SK-N-SH (cell line): Measurements from ENCODE around the gene CACNA2D1. TPM values are rescaled to one million over a fixed set of nuclear protein-coding genes. Genes with fewer than 3 reads are reported as not detected.

Experiments
- CTCF ChIA-PET: fragments of 300-600, 350-600 bp; formaldehyde crosslinking; extraction: SDS; loops from one replicate; lab custom pipeline; 2021; lab: Yijun Ruan, JAX
- POLR2A ChIA-PET: fragments of 350-600 bp; sonication (Branson Sonifier 250); formaldehyde crosslinking; extraction: SDS; loops from one replicate; lab custom pipeline; 2020; ENCODE audit warnings: antibody characterized with exemption, inconsistent platforms; lab: Yijun Ruan, JAX
- DNase-seq: peaks from one replicate; pipeline ENCODE4 v3.0.0; 2012
- H2AFZ ChIP-seq: fragments of 200-600 bp; sonication (generic); 2 replicates; pipeline ENCODE4 v1.8.1; 2016; ENCODE audit warnings: antibody characterized with exemption, mild to moderate bottlenecking, low read depth
- H3F3A ChIP-seq: fragments of 200-600 bp; sonication (generic); replicated peaks from 2 replicates; pipeline ENCODE3; 2016; ENCODE audit warnings: antibody characterized with exemption, mild to moderate bottlenecking; ENCODE audit not compliant: insufficient read depth
- H3K27ac ChIP-seq, 2 experiments: fragments of 200-500 bp in 1 of 2; fragments of 200-600 bp in 1 of 2; sonication (Bioruptor generic) in 1 of 2; sonication (generic), shearing (Covaris generic) in 1 of 2; 2 replicates each; pipeline versions ENCODE4 v1.5.1 to v1.6.1; 2014 to 2016; ENCODE audit warnings: low read depth in 2 of 2, inconsistent platforms in 1 of 2, low read length in 1 of 2, mild to moderate bottlenecking in 1 of 2, mixed read lengths in 1 of 2
- H3K27me3 ChIP-seq: fragments of 200-600 bp; sonication (generic), shearing (Covaris generic); 2 replicates; pipeline ENCODE4 v1.6.1; 2016; ENCODE audit warnings: mixed run types; ENCODE audit not compliant: insufficient read depth
- H3K36me3 ChIP-seq, 2 experiments: fragments of 200-500 bp in 1 of 2; fragments of 200-600 bp in 1 of 2; sonication (Bioruptor generic) in 1 of 2; sonication (generic) in 1 of 2; replicated peaks in 1 of 2; 2 replicates each; pipeline versions ENCODE3 to v1.5.1; 2014 to 2016; ENCODE audit warnings: low read length in 1 of 2, mild to moderate bottlenecking in 1 of 2; ENCODE audit not compliant: insufficient read depth in 2 of 2, control insufficient read depth in 1 of 2
- H3K4me1 ChIP-seq, 2 experiments: fragments of 200-500 bp in 1 of 2; fragments of 200-600 bp in 1 of 2; sonication (Bioruptor generic) in 1 of 2; sonication (generic), shearing (Covaris generic) in 1 of 2; 2 replicates each; pipeline versions ENCODE4 v1.5.1 to v1.6.1; 2014 to 2016; ENCODE audit warnings: low read depth in 1 of 2, low read length in 1 of 2, mixed run types in 1 of 2; ENCODE audit not compliant: insufficient read depth in 2 of 2, control insufficient read depth in 1 of 2
- H3K4me2 ChIP-seq: fragments of 200-600 bp; sonication (generic), shearing (Covaris generic); 2 replicates; pipeline ENCODE4 v1.6.1; 2017; ENCODE audit warnings: mixed run types
- H3K4me3 ChIP-seq, 2 experiments: fragments of 200-500 bp in 1 of 2; fragments of 200-600 bp in 1 of 2; sonication (Bioruptor generic) in 1 of 2; sonication (generic), shearing (Covaris generic) in 1 of 2; 2 replicates each; pipeline versions ENCODE4 v1.5.1 to v1.8.1; 2014 to 2016; ENCODE audit warnings: low read depth in 2 of 2, inconsistent platforms in 1 of 2, low read length in 1 of 2, mild to moderate bottlenecking in 1 of 2, mixed read lengths in 1 of 2, moderate library complexity in 1 of 2
- H3K79me2 ChIP-seq: fragments of 200-600 bp; sonication (generic); 2 replicates; pipeline ENCODE4 v1.8.1; 2017; ENCODE audit warnings: mild to moderate bottlenecking; ENCODE audit not compliant: insufficient read depth
- H3K9ac ChIP-seq: fragments of 200-600 bp; sonication (generic); 2 replicates; pipeline ENCODE4 v1.6.1; 2017; ENCODE audit warnings: mixed run types
- H3K9me2 ChIP-seq: fragments of 200-600 bp; sonication (generic); 2 replicates; pipeline ENCODE4 v1.6.1; 2017; ENCODE audit warnings: mixed run types
- H3K9me3 ChIP-seq: fragments of 200-600 bp; sonication (generic); 2 replicates; pipeline ENCODE4 v1.6.1; 2017; ENCODE audit warnings: mixed run types, mild to moderate bottlenecking, moderate library complexity
- H4K20me1 ChIP-seq: fragments of 200-600 bp; sonication (generic); 2 replicates; pipeline ENCODE4 v1.6.1; 2017; ENCODE audit warnings: mild to moderate bottlenecking, mixed run types; ENCODE audit not compliant: insufficient read depth
- CHD2 ChIP-seq: fragments of 150-350 bp; IDR thresholded peaks from 2 replicates; pipeline ENCODE4 v1.6.1; 2018; ENCODE audit warnings: low read length; ENCODE audit not compliant: partially characterized antibody
- ELF1 ChIP-seq: IDR thresholded peaks from 2 replicates; pipeline ENCODE4 v1.4.0; 2012
- EP300 ChIP-seq, 2 experiments: IDR thresholded peaks; 2 replicates each; pipeline versions ENCODE4 v1.4.0 to v1.6.1; 2012; ENCODE audit warnings: borderline replicate concordance in 1 of 2, low read depth in 1 of 2, low read length in 1 of 2
- FOSL2 ChIP-seq: IDR thresholded peaks from 2 replicates; pipeline ENCODE4 v1.4.0; 2012; ENCODE audit warnings: low read depth, mild to moderate bottlenecking, moderate library complexity, borderline replicate concordance
- FOXJ3 ChIP-seq: sonication (generic); formaldehyde crosslinking; IDR thresholded peaks from 2 replicates; pipeline ENCODE4 v1.5.1; 2020; ENCODE audit warnings: mild to moderate bottlenecking, missing genetic modification reagents
- FOXM1 ChIP-seq: IDR thresholded peaks from 2 replicates; pipeline ENCODE4 v1.4.0; 2012; ENCODE audit warnings: low read depth, mild to moderate bottlenecking
- IRF3 ChIP-seq: fragments of 150-350 bp; IDR thresholded peaks from 2 replicates; pipeline ENCODE4 v1.6.1; 2016; ENCODE audit warnings: mild to moderate bottlenecking, low read depth, low read length
- MAX ChIP-seq: IDR thresholded peaks from 2 replicates; pipeline ENCODE4 v1.4.0; 2012; ENCODE audit warnings: low read depth
- MXI1 ChIP-seq: IDR thresholded peaks from 2 replicates; pipeline ENCODE4 v1.6.1; 2012; ENCODE audit warnings: mild to moderate bottlenecking, low read depth, low read length, improper control_type of control experiment
- PBX3 ChIP-seq: IDR thresholded peaks from 2 replicates; pipeline ENCODE4; 2012
- POLR2AphosphoS5 ChIP-seq: IDR thresholded peaks from 2 replicates; pipeline ENCODE4 v1.6.1; 2012; ENCODE audit warnings: low read depth, low read length
- RAD21 ChIP-seq: IDR thresholded peaks from 2 replicates; pipeline ENCODE4 v1.6.1; 2012; ENCODE audit warnings: mild to moderate bottlenecking, low read length
- RCOR1 ChIP-seq: fragments of 150-350 bp; IDR thresholded peaks from 2 replicates; pipeline ENCODE4 v1.6.1; 2017; ENCODE audit warnings: antibody characterized with exemption, low read length
- TAF1 ChIP-seq: IDR thresholded peaks from 2 replicates; pipeline ENCODE4 v1.6.1; 2012; ENCODE audit warnings: low read depth, mild to moderate bottlenecking, low read length, moderate library complexity, borderline replicate concordance
- TCF12 ChIP-seq: IDR thresholded peaks from 2 replicates; pipeline ENCODE4 v1.4.0; 2012
- TEAD4 ChIP-seq: IDR thresholded peaks from 2 replicates; pipeline ENCODE4 v1.4.0; 2012; ENCODE audit warnings: mild to moderate bottlenecking, borderline replicate concordance; ENCODE audit not compliant: insufficient read depth
- USF2 ChIP-seq: fragments of 150-350 bp; IDR thresholded peaks from 2 replicates; pipeline ENCODE4 v1.6.1; 2017; ENCODE audit warnings: antibody characterized with exemption, low read length, low read depth, borderline replicate concordance
- whole genome bisulfite sequencing: methylation state at CpG from one replicate; pipeline ENCODE4 v1.1.6; 2017; ENCODE audit warnings: low lambda C conversion rate; 5-methylcytosine and 5-hydroxymethylcytosine counted together
- polyA plus RNA-seq, 3 experiments: library from polyadenylated mRNA; depleted of rRNA; stranded (reverse); fragments of >200 nt; gene quantifications; 2 replicates each; pipeline ENCODE4 v1.2.3, GENCODE V29; 2012
- TF ChIP-seq, protein P1 (sequence below): IDR thresholded peaks from 2 replicates; pipeline ENCODE4 v1.4.0; 2012; ENCODE audit warnings: low read depth, borderline replicate concordance

The CACNA2D1 gene
- polyA plus RNA-seq, 1 of the 3 experiments (the other 2 are of a cell fraction): 3.4 TPM

DNA sequence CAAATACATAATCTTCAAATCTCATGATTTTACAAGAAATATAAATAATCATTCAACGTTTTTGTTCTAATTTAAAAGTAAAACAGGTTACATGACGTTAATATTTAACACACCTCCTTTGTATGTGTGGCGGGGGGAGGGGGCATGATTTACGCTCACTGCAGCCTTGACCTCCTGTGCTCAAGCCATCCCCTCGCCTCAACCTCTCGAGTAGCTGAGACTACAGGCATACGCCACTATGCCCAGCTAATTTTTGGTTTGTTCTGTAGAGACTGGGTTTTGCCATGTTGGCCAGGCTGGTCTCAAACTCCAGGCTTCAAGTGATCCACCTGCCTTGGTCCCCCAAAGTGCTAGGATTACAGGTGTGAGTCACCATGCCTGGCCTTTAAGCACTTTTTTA lies 7.2 kb upstream of the CACNA2D1 start:
- no peak for DNase-seq
- Histone ChIP-seq H3K9me3 (no peaks in the 10 kb centered on the region), H3K4me3 (no peak overlapping the region), H3K27me3 (no peaks in the 10 kb centered on the region), H3K9me2 (no peaks in the 10 kb centered on the region), H3K36me3 (no peaks in the 10 kb centered on the region), H3K79me2 (no peaks in the 10 kb centered on the region), H3K9ac (no peak overlapping the region), H3K27ac (no peak overlapping the region), H3K4me1 (peaks cover 0 to 8% of the 10 kb centered on the region in 2 experiments; a peak in 2 of 4 replicates), H3K4me2 (no peak overlapping the region), H4K20me1 (no peaks in the 10 kb centered on the region), H2AFZ (no peak overlapping the region), H3F3A (no peaks in the 10 kb centered on the region)
- ChIA-PET POLR2A (no interaction called here), CTCF (interaction anchor here (0.6 to 1.3 kb wide), 4 partner anchors 117 to 217 kb away, joined by 3 to 4 read pairs (median 3); no protein-coding TSS in a partner anchor)
- 85% methylated on average over 7 of the region's 7 CpGs for WGBS
- no peak for TF ChIP-seq TEAD4
- no peak for TF ChIP-seq TAF1
- no peak for TF ChIP-seq ELF1
- no peak for TF ChIP-seq IRF3
- no peak for TF ChIP-seq FOSL2
- no peak for TF ChIP-seq FOXJ3
- no peak for TF ChIP-seq FOXM1
- TF ChIP-seq EP300 (IDR thresholded peaks at IDR 0.05; ENCODE audit: borderline replicate concordance in 1 of 2, low read depth in 1 of 2, low read length in 1 of 2): no peak
- no peak for TF ChIP-seq RAD21
- TF ChIP-seq PBX3: no peak
- TF ChIP-seq MAX: no peak
- no peak for TF ChIP-seq USF2
- TF ChIP-seq POLR2AphosphoS5: no peak
- no peak for TF ChIP-seq TCF12
- TF ChIP-seq MXI1: no peak
- TF ChIP-seq, protein P1, sequence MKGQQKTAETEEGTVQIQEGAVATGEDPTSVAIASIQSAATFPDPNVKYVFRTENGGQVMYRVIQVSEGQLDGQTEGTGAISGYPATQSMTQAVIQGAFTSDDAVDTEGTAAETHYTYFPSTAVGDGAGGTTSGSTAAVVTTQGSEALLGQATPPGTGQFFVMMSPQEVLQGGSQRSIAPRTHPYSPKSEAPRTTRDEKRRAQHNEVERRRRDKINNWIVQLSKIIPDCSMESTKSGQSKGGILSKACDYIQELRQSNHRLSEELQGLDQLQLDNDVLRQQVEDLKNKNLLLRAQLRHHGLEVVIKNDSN: no peak
- TF ChIP-seq RCOR1: no peak
- no peak for TF ChIP-seq CHD2
